Muscle of arm (tissue), 12 donors: ENCODE data around the gene OPCML. TPM values are rescaled to one million over a fixed set of nuclear protein-coding genes. Genes with fewer than 3 reads are reported as not detected.

ENCODE experiments used
- DNase-seq: peaks from one replicate; pipeline ENCODE4 v3.0.0-alpha.2; 2013
- polyA plus RNA-seq, 12 donors: library from polyadenylated mRNA; unstranded; fragments of 120-200 nt; gene quantifications; one replicate each; pipeline ENCODE4 v1.2.1, GENCODE V29; 2013; ENCODE audit not compliant: insufficient read length in 12 of 12

The OPCML gene
- polyA plus RNA-seq, 12 donors: 1.1 to 3.0 (median 1.8) TPM; not detected in 1

DNA sequence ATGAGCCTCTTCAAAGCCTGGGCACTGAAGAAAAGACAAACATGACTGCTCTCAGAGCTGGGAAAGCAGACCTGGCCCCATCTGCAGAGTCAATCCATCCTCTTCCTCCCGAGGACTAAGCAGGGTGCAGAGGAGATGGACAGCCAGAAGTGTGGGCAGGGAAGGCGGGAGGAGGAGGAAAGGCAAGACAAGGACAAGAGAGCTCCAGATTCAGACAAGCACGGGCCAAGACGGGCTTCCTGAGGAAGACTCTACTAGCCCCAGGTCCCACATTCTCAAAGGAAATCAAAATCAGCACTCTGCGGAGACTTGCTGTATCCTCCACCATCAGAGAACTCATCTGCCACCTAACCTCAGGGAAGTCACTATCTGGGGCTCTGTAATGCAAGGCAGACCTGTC lies 28.5 kb downstream of the OPCML start:
- no peak for DNase-seq

- no peak for DNase-seq
Observed at GRCh38 chr11:133503236-133503635, 29.1 kb downstream of the OPCML start.

DNA sequence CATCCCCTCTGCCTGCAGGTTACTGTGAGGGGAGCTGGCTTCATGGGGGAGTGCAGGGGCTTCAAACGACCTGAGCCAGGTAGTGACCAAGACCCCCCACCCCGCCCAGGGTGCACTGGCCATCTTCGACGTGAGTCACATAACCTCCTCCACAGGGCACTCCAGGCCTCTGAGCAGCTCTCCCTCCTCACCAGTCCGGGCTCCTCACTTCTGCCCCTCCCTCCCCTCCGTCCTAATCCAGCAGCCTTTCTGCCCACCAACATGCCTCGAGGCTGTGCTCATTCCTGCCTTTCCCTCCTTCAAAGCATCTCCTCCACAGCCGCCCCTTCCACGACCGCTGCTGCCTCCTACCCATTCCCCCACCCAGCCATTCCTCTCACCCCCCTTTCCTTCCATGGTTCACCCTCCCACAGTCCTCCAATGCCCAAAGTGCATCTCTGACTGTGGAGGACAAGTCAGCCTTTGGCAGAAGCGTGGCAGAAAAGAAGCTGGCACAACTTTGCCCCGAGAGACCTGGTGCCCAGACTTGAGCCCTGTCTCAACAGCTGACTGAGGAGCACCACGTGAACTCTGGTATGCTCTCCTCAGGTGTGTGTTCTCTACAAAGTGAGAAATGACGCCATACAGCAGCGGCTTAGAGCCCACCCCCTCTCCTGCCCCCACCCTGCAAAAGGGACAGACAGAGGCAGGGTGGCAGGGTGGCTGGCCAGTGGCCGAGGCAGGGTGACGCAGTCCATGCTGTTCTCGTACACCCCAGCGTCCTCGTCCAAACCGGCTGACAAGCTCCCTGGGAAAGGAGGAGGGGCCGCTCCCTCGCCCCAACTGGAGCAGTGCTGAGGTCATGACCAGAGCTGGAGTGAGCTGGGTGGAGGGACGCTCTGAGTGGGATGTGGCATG lies 30.4 kb downstream of the OPCML start:
- DNase-seq: no peak

DNA sequence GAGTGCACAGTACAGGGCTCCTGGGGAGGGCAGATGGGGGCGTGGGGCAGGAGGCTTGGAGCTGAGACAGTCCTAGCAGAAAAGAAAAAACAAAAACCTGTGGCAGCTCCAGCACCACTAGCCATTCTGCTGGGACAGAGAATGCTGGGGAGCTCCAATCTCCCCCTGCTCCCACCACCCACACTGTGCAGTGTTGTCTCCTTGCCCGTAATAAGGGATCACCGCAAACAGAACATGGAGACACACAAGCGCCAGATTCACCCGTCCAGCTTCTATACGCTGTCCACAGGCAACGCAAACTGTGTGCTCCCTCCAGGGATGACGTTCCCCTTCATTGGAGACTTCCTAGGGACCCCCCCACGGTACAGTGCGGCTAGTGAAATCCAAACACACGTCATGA lies 31.4 kb downstream of the OPCML start:
- no peak for DNase-seq

DNA sequence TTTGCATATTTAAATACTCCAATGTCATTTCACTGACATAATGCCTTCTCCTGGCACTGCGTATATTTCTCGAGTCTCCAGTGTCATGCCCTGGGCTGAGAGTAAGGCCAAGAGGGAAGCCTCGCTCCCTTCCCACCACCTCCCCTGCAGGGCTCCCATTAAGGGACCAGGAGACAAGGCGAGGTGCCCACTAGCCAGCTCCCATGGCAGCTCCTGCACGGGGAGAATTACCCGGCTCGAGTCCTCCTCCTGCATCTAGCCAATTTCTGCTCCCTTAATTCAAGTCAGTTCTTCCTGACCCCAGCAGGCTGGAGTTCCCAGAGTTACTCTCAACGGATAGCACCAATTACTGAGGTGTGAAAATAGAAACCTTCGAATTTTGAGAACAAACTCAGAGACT lies 31.9 kb downstream of the OPCML start:
- no peak for DNase-seq

GRCh38 chr11:133498969-133499368 lies 33.3 kb downstream of the OPCML start:
- DNase-seq: no peak

GRCh38 chr11:133497477-133498140 lies 34.7 kb downstream of the OPCML start:
- no peak for DNase-seq

GRCh38 chr11:133492895-133493294 lies 39.4 kb downstream of the OPCML start:
- DNase-seq: no peak

DNA sequence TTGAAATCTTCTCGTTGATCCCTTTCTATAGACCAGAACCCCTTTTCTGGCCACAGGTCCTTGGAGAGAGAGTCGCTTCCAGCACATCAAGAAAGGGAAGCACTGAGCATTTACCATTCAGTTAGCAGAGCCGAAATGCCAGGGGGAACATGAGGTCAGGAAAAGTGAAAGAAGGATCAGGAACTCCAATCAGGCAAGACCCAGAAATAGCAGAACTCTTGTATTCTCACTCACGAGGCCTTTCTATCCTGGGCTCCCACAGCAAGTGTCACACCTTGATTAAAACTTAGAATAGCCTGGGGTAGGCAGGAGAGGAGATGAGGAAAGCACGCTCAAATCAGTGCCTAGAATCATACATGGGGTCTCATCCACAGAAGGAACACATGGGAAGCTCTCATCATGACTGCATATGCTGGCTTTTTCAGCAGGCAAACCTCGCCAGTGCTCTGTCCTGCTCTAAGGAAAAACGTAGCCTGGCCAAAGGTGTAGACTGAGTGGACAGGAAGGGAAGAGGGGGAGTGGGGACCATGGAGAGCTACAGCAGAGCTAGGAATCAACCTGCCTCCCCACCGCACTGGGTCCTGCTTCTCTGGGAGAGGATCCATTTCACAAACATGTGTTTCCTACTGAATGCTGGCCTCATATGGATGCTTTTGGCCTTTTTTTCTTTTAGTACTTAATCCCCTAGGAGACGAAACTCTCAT lies 40.5 kb downstream of the OPCML start:
- DNase-seq: no peak

- DNase-seq: no peak
Observed at GRCh38 chr11:133480722-133481121, 51.6 kb downstream of the OPCML start.

DNA sequence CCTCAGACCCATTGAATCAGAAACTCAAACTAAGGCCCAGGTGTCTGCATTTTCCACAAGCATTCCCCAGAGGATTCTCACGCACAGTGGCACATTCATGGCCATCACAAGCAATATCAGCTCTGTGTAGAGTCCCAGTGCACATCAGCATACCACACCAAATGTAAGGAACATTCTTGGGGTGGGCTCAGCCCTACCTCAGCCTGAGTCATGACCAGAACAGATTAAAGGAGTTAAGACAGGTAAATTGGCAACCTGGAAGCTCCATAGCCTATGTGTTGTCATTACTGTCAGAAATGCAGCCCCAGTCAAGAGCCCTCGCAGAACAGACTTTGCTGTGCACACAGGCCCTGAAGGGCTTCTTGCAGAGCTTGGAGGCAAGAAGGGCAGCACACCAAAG lies 53.1 kb downstream of the OPCML start:
- DNase-seq: no peak

DNA sequence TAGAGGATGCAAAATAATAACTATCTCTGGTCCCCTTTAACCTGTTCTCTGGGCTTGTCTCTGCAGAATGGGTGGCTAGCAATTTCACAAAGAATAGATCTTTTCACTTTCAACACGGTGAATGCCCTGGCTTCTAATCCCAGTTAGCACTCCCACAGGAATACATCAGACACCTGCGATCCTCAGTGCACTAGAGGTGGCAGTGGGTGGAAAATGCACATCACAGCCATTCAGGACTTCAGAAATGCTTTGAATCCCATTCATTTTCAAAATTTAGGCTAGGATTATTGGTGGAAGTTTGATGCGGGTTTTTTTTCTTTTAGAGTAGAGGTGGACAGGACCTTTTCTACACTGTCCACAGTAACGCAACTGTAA lies 55.1 kb downstream of the OPCML start:
- no peak for DNase-seq

DNA sequence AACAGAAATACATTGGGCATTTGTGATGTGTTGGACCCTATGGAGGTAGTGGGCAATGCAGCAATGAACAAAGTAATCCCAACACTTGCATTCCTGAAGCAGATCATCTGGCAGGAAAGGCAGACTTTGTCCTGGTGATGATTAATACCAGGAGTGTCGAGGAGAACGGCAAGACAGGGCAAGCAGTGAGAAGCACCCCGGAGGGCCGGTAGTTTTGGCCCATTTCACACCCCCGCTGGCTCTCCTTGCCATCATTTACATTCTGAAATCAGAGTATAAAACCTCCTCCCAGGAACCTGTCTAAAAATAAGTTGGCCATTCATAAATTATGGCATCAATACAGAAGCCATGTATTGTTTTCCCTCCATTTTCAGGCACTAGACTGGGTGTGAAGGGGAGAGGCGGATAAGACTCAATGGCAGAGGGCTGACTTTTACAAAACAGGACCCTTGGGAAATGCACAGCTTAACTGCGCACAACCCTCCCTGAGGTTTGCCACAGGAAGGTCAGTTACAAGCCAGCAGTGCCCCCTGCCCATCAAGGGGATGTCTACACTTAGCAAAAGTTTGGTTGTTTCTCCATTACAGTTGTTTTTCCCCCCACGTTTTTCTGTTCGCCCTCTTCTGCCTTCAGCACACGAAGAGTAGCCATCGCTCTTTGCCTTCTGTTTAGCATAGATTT lies 55.6 kb downstream of the OPCML start:
- no peak for DNase-seq

- DNase-seq: no peak
Observed at GRCh38 chr11:133474461-133474860, 57.8 kb downstream of the OPCML start.

- DNase-seq: no peak
Observed at GRCh38 chr11:133467686-133468085, 64.6 kb downstream of the OPCML start.

GRCh38 chr11:133443206-133443747 lies 89.0 kb downstream of the OPCML start:
- no peak for DNase-seq

- DNase-seq: no peak
Observed at GRCh38 chr11:133441964-133442660, 90.2 kb downstream of the OPCML start.

- no peak for DNase-seq
Observed at GRCh38 chr11:133425992-133426391, 106.3 kb downstream of the OPCML start.

GRCh38 chr11:133425245-133425644 lies 107.1 kb downstream of the OPCML start:
- no peak for DNase-seq

DNA sequence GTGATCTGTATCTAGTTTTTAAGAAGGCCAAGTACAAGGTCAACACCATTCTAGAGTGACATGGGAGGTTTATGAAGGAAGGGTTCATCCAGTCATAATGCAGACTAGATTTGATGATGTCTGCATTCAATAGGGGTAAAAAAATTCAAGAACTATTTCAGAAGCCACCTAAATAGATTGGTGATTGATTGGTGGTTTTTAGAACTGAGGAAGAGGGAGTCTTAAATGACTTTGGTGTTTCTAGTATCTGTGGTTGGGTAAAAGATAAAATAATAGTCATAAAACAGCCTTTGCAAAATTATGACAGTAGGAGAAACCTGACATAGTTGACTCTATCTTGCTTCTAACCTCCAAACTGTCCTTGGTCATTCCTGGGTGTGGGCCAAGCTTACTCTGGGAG lies 114.1 kb downstream of the OPCML start:
- no peak for DNase-seq

DNA sequence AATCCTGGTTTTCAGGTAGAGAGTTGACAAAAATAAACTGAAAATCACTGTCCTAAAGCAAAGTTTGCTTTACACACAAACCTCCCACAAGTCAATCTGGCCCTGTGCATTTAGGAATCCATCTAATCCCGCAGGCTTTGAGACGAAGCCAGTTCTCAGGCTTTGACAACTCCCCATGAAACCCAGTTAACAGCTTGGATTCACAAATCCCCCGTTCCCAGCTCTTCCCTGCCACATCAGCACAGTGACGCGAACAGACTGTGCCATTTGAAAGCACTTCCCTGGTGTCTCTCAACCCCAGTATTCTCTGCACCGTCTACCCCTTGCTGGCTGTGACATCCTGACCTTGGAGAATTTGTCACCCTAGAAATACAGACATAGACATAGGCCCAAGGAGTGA lies 117.8 kb downstream of the OPCML start:
- DNase-seq: no peak
